Nephron progenitor cell (in vitro differentiated cells): ENCODE data around the gene LINC01488.

Source experiments
- DNase-seq: peaks from one replicate; pipeline ENCODE4 v3.0.0; 2021
- H3K27ac Mint-ChIP-seq: 2 replicates; pipeline ENCODE4 v1.8.0; 2021; ENCODE audit warnings: mild to moderate bottlenecking, moderate library complexity, mixed read lengths
- H3K27me3 Mint-ChIP-seq: 2 replicates; pipeline ENCODE4 v1.8.0; 2021; ENCODE audit warnings: mild to moderate bottlenecking, low read depth, mixed read lengths; ENCODE audit not compliant: poor library complexity
- H3K36me3 Mint-ChIP-seq: 2 replicates; pipeline ENCODE4 v1.8.0; 2021; ENCODE audit warnings: low read depth, mixed read lengths
- H3K4me1 Mint-ChIP-seq: 2 replicates; pipeline ENCODE4 v1.8.0; 2021; ENCODE audit warnings: mixed read lengths
- H3K4me3 Mint-ChIP-seq: 2 replicates; pipeline ENCODE4 v1.8.0; 2021; ENCODE audit warnings: mild to moderate bottlenecking, moderate library complexity, mixed read lengths
- H3K9me3 Mint-ChIP-seq: 2 replicates; pipeline ENCODE4 v1.8.0; 2021; ENCODE audit warnings: mild to moderate bottlenecking, moderate library complexity, mixed read lengths
- TF ChIP-seq, protein P1 (sequence below): fragments of 200-600 bp; sonication (generic); IDR thresholded peaks from 2 replicates; pipeline ENCODE4 v1.5.0; 2021; ENCODE audit warnings: antibody characterized with exemption

The LINC01488 gene

GRCh38 chr11:69452206-69452987, 29.1 kb upstream of the LINC01488 start:
- H3K9me3 Mint-ChIP-seq, result peaks cover 12% of the 10 kb centered on the region
- no peak for DNase-seq
- H3K4me1 Mint-ChIP-seq, result peaks cover 38% of the 10 kb centered on the region
- no peak overlapping the region for H3K27ac Mint-ChIP-seq
- TF ChIP-seq, protein P1, sequence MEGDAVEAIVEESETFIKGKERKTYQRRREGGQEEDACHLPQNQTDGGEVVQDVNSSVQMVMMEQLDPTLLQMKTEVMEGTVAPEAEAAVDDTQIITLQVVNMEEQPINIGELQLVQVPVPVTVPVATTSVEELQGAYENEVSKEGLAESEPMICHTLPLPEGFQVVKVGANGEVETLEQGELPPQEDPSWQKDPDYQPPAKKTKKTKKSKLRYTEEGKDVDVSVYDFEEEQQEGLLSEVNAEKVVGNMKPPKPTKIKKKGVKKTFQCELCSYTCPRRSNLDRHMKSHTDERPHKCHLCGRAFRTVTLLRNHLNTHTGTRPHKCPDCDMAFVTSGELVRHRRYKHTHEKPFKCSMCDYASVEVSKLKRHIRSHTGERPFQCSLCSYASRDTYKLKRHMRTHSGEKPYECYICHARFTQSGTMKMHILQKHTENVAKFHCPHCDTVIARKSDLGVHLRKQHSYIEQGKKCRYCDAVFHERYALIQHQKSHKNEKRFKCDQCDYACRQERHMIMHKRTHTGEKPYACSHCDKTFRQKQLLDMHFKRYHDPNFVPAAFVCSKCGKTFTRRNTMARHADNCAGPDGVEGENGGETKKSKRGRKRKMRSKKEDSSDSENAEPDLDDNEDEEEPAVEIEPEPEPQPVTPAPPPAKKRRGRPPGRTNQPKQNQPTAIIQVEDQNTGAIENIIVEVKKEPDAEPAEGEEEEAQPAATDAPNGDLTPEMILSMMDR, result no peak
- H3K36me3 Mint-ChIP-seq, result no peaks in the 10 kb centered on the region
- no peak overlapping the region for H3K4me3 Mint-ChIP-seq
- H3K27me3 Mint-ChIP-seq, result no peaks in the 10 kb centered on the region

GRCh38 chr11:69453151-69453550, 28.3 kb upstream of the LINC01488 start:
- Mint-ChIP-seq H3K4me1 (peaks cover 31% of the 10 kb centered on the region), H3K36me3 (no peaks in the 10 kb centered on the region), H3K4me3 (no peak overlapping the region), H3K9me3 (peaks cover 19% of the 10 kb centered on the region), H3K27ac (no peak overlapping the region), H3K27me3 (peaks cover 4% of the 10 kb centered on the region)
- no peak for DNase-seq
- TF ChIP-seq, protein P1, result no peak

- H3K27me3 Mint-ChIP-seq, result peaks cover 4% of the 10 kb centered on the region
- DNase-seq, result no peak
- TF ChIP-seq, protein P1, result no peak
- no peak overlapping the region for H3K4me3 Mint-ChIP-seq
- H3K9me3 Mint-ChIP-seq, result peaks cover 26% of the 10 kb centered on the region
- H3K4me1 Mint-ChIP-seq, result peaks cover 22% of the 10 kb centered on the region
- no peaks in the 10 kb centered on the region for H3K36me3 Mint-ChIP-seq
- no peak overlapping the region for H3K27ac Mint-ChIP-seq
These were observed 27.4 kb upstream of the LINC01488 start for GRCh38 chr11:69454018-69454417.

GRCh38 chr11:69455969-69456368, 25.5 kb upstream of the LINC01488 start:
- H3K27ac Mint-ChIP-seq, result peak overlapping the region; percentile 33
- H3K27me3 Mint-ChIP-seq, result peaks cover 9% of the 10 kb centered on the region
- no peak for DNase-seq
- TF ChIP-seq, protein P1, result no peak
- H3K4me3 Mint-ChIP-seq, result no peak overlapping the region
- peaks cover 4% of the 10 kb centered on the region for H3K4me1 Mint-ChIP-seq
- H3K36me3 Mint-ChIP-seq, result no peaks in the 10 kb centered on the region
- peaks cover 38% of the 10 kb centered on the region for H3K9me3 Mint-ChIP-seq

GRCh38 chr11:69456712-69457111, 24.8 kb upstream of the LINC01488 start:
- peaks cover 11% of the 10 kb centered on the region for H3K27me3 Mint-ChIP-seq
- H3K36me3 Mint-ChIP-seq, result no peaks in the 10 kb centered on the region
- TF ChIP-seq, protein P1, result no peak
- peaks cover 4% of the 10 kb centered on the region for H3K4me1 Mint-ChIP-seq
- peaks cover 42% of the 10 kb centered on the region for H3K9me3 Mint-ChIP-seq
- no peak overlapping the region for H3K27ac Mint-ChIP-seq
- DNase-seq, result no peak
- H3K4me3 Mint-ChIP-seq, result no peak overlapping the region
